ENCODE data around the gene CDH13.

Gene CDH13

DNA sequence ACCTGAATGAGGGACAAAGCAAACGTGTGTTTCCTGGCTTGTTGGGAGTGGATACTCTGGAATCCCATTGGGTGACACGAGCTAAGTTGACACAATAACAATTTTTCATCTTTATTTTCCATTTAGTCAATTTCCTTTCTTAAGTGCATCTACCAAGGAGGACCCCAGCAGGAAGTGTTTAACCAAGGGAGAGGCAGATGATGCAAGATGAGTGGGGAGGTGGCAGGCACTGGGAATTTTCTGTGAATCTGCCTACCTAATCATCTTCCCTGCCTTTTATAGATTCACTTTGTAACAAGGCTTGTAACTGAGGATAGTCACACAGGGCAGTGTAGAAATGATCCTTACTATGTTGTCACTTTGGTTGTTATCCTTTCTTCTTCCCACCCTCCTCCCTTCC is 863.3 kb downstream of the CDH13 start:
- Histone ChIP-seq H3K4me3 (ENCODE audit: low read depth, low read length) (no peak overlapping the region), H3K23ac (ENCODE audit: low read length) (no peak overlapping the region), H2AFZ (ENCODE audit: insufficient read depth, low read length, poor library complexity) (no peak overlapping the region), H2AK5ac (ENCODE audit: low read length) (no peak overlapping the region), H2BK5ac (ENCODE audit: low read depth, low read length, poor library complexity) (no peak overlapping the region), H3K36me3 (ENCODE audit: control insufficient read depth in 1 of 2, insufficient read depth in 2 of 2, low read length in 2 of 2) (no peaks in the 10 kb centered on the region), H3K27ac (ENCODE audit: low read depth, low read length) (no peak overlapping the region), H3K4me1 (ENCODE audit: control insufficient read depth in 1 of 2, insufficient read depth in 2 of 2, low read length in 2 of 2) (no peaks in the 10 kb centered on the region), H3K4me2 (ENCODE audit: low read length) (no peak overlapping the region), H3K79me1 (ENCODE audit: low read length) (no peaks in the 10 kb centered on the region), H4K8ac (ENCODE audit: low read depth, low read length) (no peak overlapping the region), H3K27me3 (ENCODE audit: insufficient read depth, low read length) (no peaks in the 10 kb centered on the region), H3K79me2 (ENCODE audit: control insufficient read depth, insufficient read depth, low read length, poor library complexity) (no peaks in the 10 kb centered on the region), H3K18ac (ENCODE audit: low read length) (no peak overlapping the region), H4K12ac (ENCODE audit: low read depth, low read length) (no peak overlapping the region), H3K9ac (ENCODE audit: low read length) (no peak overlapping the region), H3K9me3 (ENCODE audit: insufficient read depth, low read depth, low read length) (no peaks in the 10 kb centered on the region), H4K91ac (ENCODE audit: low read depth, low read length) (no peak overlapping the region), H2BK120ac (ENCODE audit: insufficient read depth, low read length, poor library complexity) (no peak overlapping the region), H3K14ac (ENCODE audit: low read length) (no peak overlapping the region), H2BK12ac (ENCODE audit: low read length) (no peak overlapping the region), H3K4ac (ENCODE audit: low read depth, low read length) (no peak overlapping the region)
- DNase-seq: no peak
- no CpG with 5 or more reads among the region's 2 CpGs for whole genome bisulfite sequencing (ENCODE audit: extremely low coverage, insufficient coverage, insufficient read length)

DNA sequence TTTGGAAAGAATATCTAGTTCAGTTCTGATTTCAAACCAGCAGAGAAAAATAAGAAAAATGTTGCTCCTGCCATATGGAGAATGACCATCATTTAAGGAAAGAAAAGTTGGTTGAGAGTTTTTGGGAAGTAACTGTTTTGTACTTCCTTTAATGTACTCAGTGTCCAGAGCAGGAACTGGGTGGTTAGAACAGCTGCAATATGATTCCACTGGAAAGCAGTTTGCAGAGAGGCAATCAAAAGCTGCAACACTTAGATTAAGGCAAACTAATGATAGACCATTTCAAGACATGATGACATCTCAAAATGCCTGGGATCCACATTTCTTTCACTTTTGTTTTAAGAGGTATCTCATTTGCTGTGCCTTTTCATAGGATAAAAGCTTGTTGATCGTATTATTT is 867.7 kb downstream of the CDH13 start:
- DNase-seq: no peak
- H2BK12ac ChIP-seq (ENCODE audit: low read length): no peak overlapping the region
- no peak overlapping the region for H2AFZ ChIP-seq (ENCODE audit: insufficient read depth, low read length, poor library complexity)
- no peak overlapping the region for H3K18ac ChIP-seq (ENCODE audit: low read length)
- no peaks in the 10 kb centered on the region for H3K79me1 ChIP-seq (ENCODE audit: low read length)
- H2AK5ac ChIP-seq (ENCODE audit: low read length): no peak overlapping the region
- no peaks in the 10 kb centered on the region for H3K27me3 ChIP-seq (ENCODE audit: insufficient read depth, low read length)
- H4K8ac ChIP-seq (ENCODE audit: low read depth, low read length): no peak overlapping the region
- no peak overlapping the region for H3K4me3 ChIP-seq (ENCODE audit: low read depth, low read length)
- no peaks in the 10 kb centered on the region for H3K4me1 ChIP-seq (ENCODE audit: control insufficient read depth in 1 of 2, insufficient read depth in 2 of 2, low read length in 2 of 2)
- no peak overlapping the region for H3K4me2 ChIP-seq (ENCODE audit: low read length)
- WGBS (ENCODE audit: extremely low coverage, insufficient coverage, insufficient read length): no CpG with 5 or more reads among the region's 1 CpG
- H4K12ac ChIP-seq (ENCODE audit: low read depth, low read length): no peak overlapping the region
- H3K14ac ChIP-seq (ENCODE audit: low read length): no peak overlapping the region
- no peak overlapping the region for H2BK5ac ChIP-seq (ENCODE audit: low read depth, low read length, poor library complexity)
- H3K4ac ChIP-seq (ENCODE audit: low read depth, low read length): no peak overlapping the region
- no peaks in the 10 kb centered on the region for H3K9me3 ChIP-seq (ENCODE audit: insufficient read depth, low read depth, low read length)
- H3K79me2 ChIP-seq (ENCODE audit: control insufficient read depth, insufficient read depth, low read length, poor library complexity): no peaks in the 10 kb centered on the region
- H2BK120ac ChIP-seq (ENCODE audit: insufficient read depth, low read length, poor library complexity): no peak overlapping the region
- H3K9ac ChIP-seq (ENCODE audit: low read length): no peak overlapping the region
- H3K27ac ChIP-seq (ENCODE audit: low read depth, low read length): no peak overlapping the region
- H3K23ac ChIP-seq (ENCODE audit: low read length): no peak overlapping the region
- H4K91ac ChIP-seq (ENCODE audit: low read depth, low read length): no peak overlapping the region
- H3K36me3 ChIP-seq (ENCODE audit: control insufficient read depth in 1 of 2, insufficient read depth in 2 of 2, low read length in 2 of 2): no peaks in the 10 kb centered on the region

DNA sequence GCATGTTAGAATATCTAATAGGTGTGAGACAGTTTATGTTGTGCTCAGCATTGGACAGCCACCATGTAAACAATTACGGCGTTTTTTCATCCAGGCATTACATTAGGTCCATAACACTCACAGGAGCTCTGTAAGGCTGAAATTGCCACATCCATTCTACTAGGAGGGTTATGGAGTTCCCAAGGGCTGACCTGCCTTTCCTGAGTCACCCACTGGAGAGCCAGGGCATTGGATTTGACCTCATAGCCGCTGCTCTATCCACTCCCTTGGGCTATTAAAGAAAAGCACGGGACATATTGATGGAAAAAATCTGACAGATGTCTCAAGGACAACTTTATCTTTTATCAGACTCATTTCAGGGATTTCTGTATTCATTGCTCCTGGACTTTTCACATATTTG is 874.7 kb downstream of the CDH13 start:
- no peak overlapping the region for H4K12ac ChIP-seq (ENCODE audit: low read depth, low read length)
- no peak overlapping the region for H3K9ac ChIP-seq (ENCODE audit: low read length)
- H3K14ac ChIP-seq (ENCODE audit: low read length): no peak overlapping the region
- no peak overlapping the region for H2BK12ac ChIP-seq (ENCODE audit: low read length)
- H3K27me3 ChIP-seq (ENCODE audit: insufficient read depth, low read length): no peaks in the 10 kb centered on the region
- H3K4me3 ChIP-seq (ENCODE audit: low read depth, low read length): no peak overlapping the region
- DNase-seq: no peak
- no peak overlapping the region for H4K91ac ChIP-seq (ENCODE audit: low read depth, low read length)
- H3K9me3 ChIP-seq (ENCODE audit: insufficient read depth, low read depth, low read length): no peaks in the 10 kb centered on the region
- H3K23ac ChIP-seq (ENCODE audit: low read length): no peak overlapping the region
- no peak overlapping the region for H3K27ac ChIP-seq (ENCODE audit: low read depth, low read length)
- H3K4ac ChIP-seq (ENCODE audit: low read depth, low read length): no peak overlapping the region
- no peaks in the 10 kb centered on the region for H3K79me1 ChIP-seq (ENCODE audit: low read length)
- no peak overlapping the region for H2AK5ac ChIP-seq (ENCODE audit: low read length)
- H4K8ac ChIP-seq (ENCODE audit: low read depth, low read length): no peak overlapping the region
- H2BK5ac ChIP-seq (ENCODE audit: low read depth, low read length, poor library complexity): no peak overlapping the region
- H2BK120ac ChIP-seq (ENCODE audit: insufficient read depth, low read length, poor library complexity): no peak overlapping the region
- no peaks in the 10 kb centered on the region for H3K36me3 ChIP-seq (ENCODE audit: control insufficient read depth in 1 of 2, insufficient read depth in 2 of 2, low read length in 2 of 2)
- H3K4me1 ChIP-seq (ENCODE audit: control insufficient read depth in 1 of 2, insufficient read depth in 2 of 2, low read length in 2 of 2): no peaks in the 10 kb centered on the region
- H3K4me2 ChIP-seq (ENCODE audit: low read length): no peak overlapping the region
- H3K18ac ChIP-seq (ENCODE audit: low read length): no peak overlapping the region
- WGBS (ENCODE audit: extremely low coverage, insufficient coverage, insufficient read length): no CpG with 5 or more reads among the region's 4 CpGs
- H2AFZ ChIP-seq (ENCODE audit: insufficient read depth, low read length, poor library complexity): no peak overlapping the region
- no peaks in the 10 kb centered on the region for H3K79me2 ChIP-seq (ENCODE audit: control insufficient read depth, insufficient read depth, low read length, poor library complexity)

DNA sequence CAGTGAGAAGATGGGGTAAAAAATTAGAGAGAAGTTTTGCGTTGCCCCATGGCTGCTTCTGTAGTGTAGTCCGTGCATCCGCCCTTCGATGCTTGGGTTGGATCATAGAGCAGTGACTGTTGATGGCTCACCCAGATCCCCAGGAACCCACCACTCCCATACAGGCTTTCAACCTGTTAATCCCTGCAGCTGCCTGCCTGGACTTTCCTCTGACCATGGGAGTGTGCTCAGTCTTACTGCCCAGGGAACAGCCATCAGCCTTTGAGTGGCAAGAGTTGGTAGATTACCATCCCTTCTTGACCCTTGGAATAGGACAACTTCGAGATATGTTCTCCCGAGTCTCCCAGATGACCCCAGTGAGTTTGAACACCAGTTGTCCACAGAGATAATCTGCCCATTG is 881.5 kb downstream of the CDH13 start:
- Histone ChIP-seq H2BK5ac (ENCODE audit: low read depth, low read length, poor library complexity) (no peak overlapping the region), H3K27me3 (ENCODE audit: insufficient read depth, low read length) (no peaks in the 10 kb centered on the region), H4K91ac (ENCODE audit: low read depth, low read length) (no peak overlapping the region), H3K4ac (ENCODE audit: low read depth, low read length) (no peak overlapping the region), H2AFZ (ENCODE audit: insufficient read depth, low read length, poor library complexity) (no peak overlapping the region), H3K23ac (ENCODE audit: low read length) (no peak overlapping the region), H3K9ac (ENCODE audit: low read length) (no peak overlapping the region), H3K4me2 (ENCODE audit: low read length) (no peak overlapping the region), H3K4me1 (ENCODE audit: control insufficient read depth in 1 of 2, insufficient read depth in 2 of 2, low read length in 2 of 2) (no peaks in the 10 kb centered on the region), H3K36me3 (ENCODE audit: control insufficient read depth in 1 of 2, insufficient read depth in 2 of 2, low read length in 2 of 2) (no peaks in the 10 kb centered on the region), H3K4me3 (ENCODE audit: low read depth, low read length) (no peak overlapping the region), H2AK5ac (ENCODE audit: low read length) (no peak overlapping the region), H3K27ac (ENCODE audit: low read depth, low read length) (no peak overlapping the region), H3K79me1 (ENCODE audit: low read length) (no peaks in the 10 kb centered on the region), H3K14ac (ENCODE audit: low read length) (no peak overlapping the region), H3K79me2 (ENCODE audit: control insufficient read depth, insufficient read depth, low read length, poor library complexity) (no peaks in the 10 kb centered on the region), H4K8ac (ENCODE audit: low read depth, low read length) (no peak overlapping the region), H2BK12ac (ENCODE audit: low read length) (no peak overlapping the region), H4K12ac (ENCODE audit: low read depth, low read length) (no peak overlapping the region), H3K18ac (ENCODE audit: low read length) (no peak overlapping the region), H2BK120ac (ENCODE audit: insufficient read depth, low read length, poor library complexity) (no peak overlapping the region), H3K9me3 (ENCODE audit: insufficient read depth, low read depth, low read length) (peaks cover 3% of the 10 kb centered on the region)
- WGBS (ENCODE audit: extremely low coverage, insufficient coverage, insufficient read length): no CpG with 5 or more reads among the region's 6 CpGs
- no peak for DNase-seq

DNA sequence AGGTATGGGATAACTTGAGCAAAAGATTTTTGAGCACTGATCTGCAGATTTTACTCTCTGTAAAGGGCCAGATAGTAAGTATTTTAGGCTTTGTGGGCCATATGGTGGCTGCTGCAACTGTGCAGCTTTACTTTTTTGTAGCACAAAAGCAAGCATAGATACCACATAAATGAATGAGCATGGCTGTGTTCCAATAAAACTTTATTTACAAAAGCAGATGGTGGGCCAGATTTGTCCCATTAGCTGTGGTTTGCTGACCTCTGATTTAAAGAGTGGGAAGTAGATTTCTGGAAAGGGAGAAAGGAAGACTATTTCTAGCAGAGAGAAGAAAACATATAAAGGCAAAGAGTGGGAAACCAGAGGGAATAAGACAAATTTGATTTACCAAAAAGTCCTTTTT is 882.5 kb downstream of the CDH13 start:
- no peaks in the 10 kb centered on the region for H3K79me1 ChIP-seq (ENCODE audit: low read length)
- H3K9me3 ChIP-seq (ENCODE audit: insufficient read depth, low read depth, low read length): peaks cover 3% of the 10 kb centered on the region
- no peaks in the 10 kb centered on the region for H3K36me3 ChIP-seq (ENCODE audit: control insufficient read depth in 1 of 2, insufficient read depth in 2 of 2, low read length in 2 of 2)
- H3K4me3 ChIP-seq (ENCODE audit: low read depth, low read length): no peak overlapping the region
- no peak overlapping the region for H4K8ac ChIP-seq (ENCODE audit: low read depth, low read length)
- no peak overlapping the region for H3K4ac ChIP-seq (ENCODE audit: low read depth, low read length)
- H4K12ac ChIP-seq (ENCODE audit: low read depth, low read length): no peak overlapping the region
- no peak overlapping the region for H2BK12ac ChIP-seq (ENCODE audit: low read length)
- H3K9ac ChIP-seq (ENCODE audit: low read length): no peak overlapping the region
- no peak for DNase-seq
- no peak overlapping the region for H3K14ac ChIP-seq (ENCODE audit: low read length)
- H3K23ac ChIP-seq (ENCODE audit: low read length): no peak overlapping the region
- no peak overlapping the region for H3K18ac ChIP-seq (ENCODE audit: low read length)
- no peak overlapping the region for H2AFZ ChIP-seq (ENCODE audit: insufficient read depth, low read length, poor library complexity)
- H3K27me3 ChIP-seq (ENCODE audit: insufficient read depth, low read length): no peaks in the 10 kb centered on the region
- no peak overlapping the region for H2BK120ac ChIP-seq (ENCODE audit: insufficient read depth, low read length, poor library complexity)
- no peak overlapping the region for H3K27ac ChIP-seq (ENCODE audit: low read depth, low read length)
- no peak overlapping the region for H2BK5ac ChIP-seq (ENCODE audit: low read depth, low read length, poor library complexity)
- no peak overlapping the region for H2AK5ac ChIP-seq (ENCODE audit: low read length)
- H3K4me1 ChIP-seq (ENCODE audit: control insufficient read depth in 1 of 2, insufficient read depth in 2 of 2, low read length in 2 of 2): no peaks in the 10 kb centered on the region
- no peak overlapping the region for H4K91ac ChIP-seq (ENCODE audit: low read depth, low read length)
- H3K79me2 ChIP-seq (ENCODE audit: control insufficient read depth, insufficient read depth, low read length, poor library complexity): no peaks in the 10 kb centered on the region
- no peak overlapping the region for H3K4me2 ChIP-seq (ENCODE audit: low read length)

Data from trophoblast cell (in vitro differentiated cells and primary cell).